ENCODE measurements around the gene HSPA6.
"Not testable (repeated sequence)": the region's sequence is repeated elsewhere in the genome, so short reads cannot be mapped to it uniquely, and the experiment has no call there.

The HSPA6 gene

GRCh38 chr1:161557506-161558450 is 33.4 kb downstream of the HSPA6 start:
- DNase-seq = not testable (repeated sequence)

- DNase-seq = peak in 2 of 56 donors; percentile 12
Measured at GRCh38 chr1:161560960-161561715, 36.8 kb downstream of the HSPA6 start.

DNA sequence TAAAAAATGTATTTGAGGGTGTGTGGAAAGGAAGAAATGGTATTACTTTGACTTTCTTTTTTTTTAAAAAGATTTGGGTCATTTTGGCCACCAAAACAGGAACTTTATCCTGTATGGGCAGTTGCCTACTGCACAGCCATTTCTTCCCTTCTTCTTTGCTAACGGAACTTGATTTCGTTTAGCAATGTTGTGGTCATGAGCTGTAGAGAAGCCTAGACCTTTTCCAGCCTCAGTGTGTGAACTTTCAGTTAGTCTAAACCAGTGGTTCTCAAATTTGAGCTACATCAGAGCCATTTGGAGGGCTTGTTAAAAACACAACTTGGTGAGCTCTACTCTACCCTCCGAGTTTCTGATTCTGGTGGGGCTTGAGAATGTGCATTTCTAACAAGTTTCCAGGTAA is 38.1 kb downstream of the HSPA6 start:
- DNase-seq = not testable (repeated sequence)

DNA sequence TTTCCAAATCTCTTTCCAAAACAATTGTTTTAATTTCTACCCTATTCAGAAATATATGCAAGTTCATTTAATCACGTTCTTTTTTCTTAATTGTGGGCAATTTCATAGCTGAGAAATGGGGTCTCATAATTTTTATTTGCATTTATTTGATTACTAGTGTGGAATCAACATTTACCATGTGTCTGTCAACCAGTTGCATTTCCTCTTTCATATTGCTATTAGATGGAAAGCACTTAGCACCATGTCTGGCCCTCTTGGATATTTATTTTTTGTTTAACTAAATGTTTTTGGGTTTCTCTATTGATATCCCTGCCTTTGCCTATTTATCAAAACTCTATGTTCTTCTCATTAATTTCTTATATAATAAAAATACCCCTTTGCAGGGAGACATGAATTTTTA is 39.2 kb downstream of the HSPA6 start:
- not testable (repeated sequence) for DNase-seq

DNA sequence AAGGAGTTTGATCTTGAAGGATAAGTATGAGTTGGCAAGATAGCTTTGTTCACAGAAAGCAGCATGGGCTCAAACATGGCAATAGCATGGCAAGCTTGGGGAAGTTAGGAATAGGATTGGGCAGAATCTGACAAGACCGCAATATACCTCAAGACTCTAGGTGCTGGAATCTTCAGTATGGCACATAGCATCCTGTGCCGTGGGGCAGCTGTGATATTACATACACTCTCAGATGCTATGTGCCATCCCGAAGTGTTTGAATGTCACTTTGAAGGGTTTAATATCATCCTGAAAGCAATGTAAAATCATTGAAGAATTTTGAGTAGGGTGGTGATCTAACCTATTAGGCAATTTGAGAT is 42.2 kb downstream of the HSPA6 start:
- DNase-seq = not testable (repeated sequence)

GRCh38 chr1:161571703-161572102 is 47.4 kb downstream of the HSPA6 start:
- DNase-seq = not testable (repeated sequence)
